ENCODE measurements around the gene UBLCP1.

GRCh38 chr5:159310511-159310910, 47.4 kb downstream of the UBLCP1 start:
- TF ChIP-seq GATA3 (IDR thresholded peaks at IDR 0.05; ENCODE audit: low read depth, low read length) (no peak), GATA2 (IDR thresholded peaks at IDR 0.05; ENCODE audit: low read depth, low read length) (no peak)
